ENCODE measurements around the gene KRTAP5-9. TPM values are rescaled to one million over a fixed set of nuclear protein-coding genes. Genes with fewer than 3 reads are reported as not detected.
"Not testable (repeated sequence)": the region's sequence is repeated elsewhere in the genome, so short reads cannot be mapped to it uniquely, and the experiment has no call there.

The KRTAP5-9 gene
- total RNA-seq, 1 experiment from 2014 or later, result not detected

GRCh38 chr11:71577469-71578004 lies 29.3 kb downstream of the KRTAP5-9 start:
- Mint-ChIP-seq H3K36me3 (ENCODE audit: insufficient read depth, unreplicated experiment) (no peaks in the 10 kb centered on the region), H3K27ac (ENCODE audit: unreplicated experiment) (no peak overlapping the region), H3K4me3 (ENCODE audit: low read depth, unreplicated experiment) (no peak overlapping the region), H3K9me3 (ENCODE audit: low read depth, unreplicated experiment) (no peaks in the 10 kb centered on the region), H3K27me3 (ENCODE audit: unreplicated experiment) (peaks cover 63% of the 10 kb centered on the region), H3K4me1 (ENCODE audit: low read depth, unreplicated experiment) (peaks cover 23% of the 10 kb centered on the region)
- no TSS peak for BruUV-seq (replicated peaks)
- CTCF ChIA-PET, result interaction anchor here (0.6 kb wide), 1 partner anchor 754 kb away, joined by 5 read pairs; no protein-coding TSS in a partner anchor
- no peak for DNase-seq
- TF ChIP-seq CTCF (IDR thresholded peaks at IDR 0.05; ENCODE audit: unreplicated experiment), result no peak
- intact Hi-C loops (cut with micrococcal nuclease; ENCODE audit: unreplicated experiment), result no loop called here

GRCh38 chr11:71579513-71579912 lies 31.3 kb downstream of the KRTAP5-9 start:
- H3K27ac Mint-ChIP-seq (ENCODE audit: unreplicated experiment); H3K4me3 Mint-ChIP-seq (ENCODE audit: low read depth, unreplicated experiment); BruUV-seq (replicated peaks); DNase-seq; H3K9me3 Mint-ChIP-seq (ENCODE audit: low read depth, unreplicated experiment); intact Hi-C loops (cut with micrococcal nuclease; ENCODE audit: unreplicated experiment); H3K36me3 Mint-ChIP-seq (ENCODE audit: insufficient read depth, unreplicated experiment): not testable (repeated sequence)
- peaks cover 23% of the 10 kb centered on the region for H3K4me1 Mint-ChIP-seq (ENCODE audit: low read depth, unreplicated experiment)
- CTCF ChIA-PET, result interaction anchor here (0.6 to 0.9 kb wide), 4 partner anchors 10 to 207 kb away, joined by 3 to 5 read pairs (median 4); no protein-coding TSS in a partner anchor
- peaks cover 46% of the 10 kb centered on the region for H3K27me3 Mint-ChIP-seq (ENCODE audit: unreplicated experiment)

- TF ChIP-seq CTCF (IDR thresholded peaks at IDR 0.05; ENCODE audit: unreplicated experiment), result peak; percentile 79
- H3K27ac Mint-ChIP-seq (ENCODE audit: unreplicated experiment), result no peak overlapping the region
- intact Hi-C loops (cut with micrococcal nuclease; ENCODE audit: unreplicated experiment), result no loop called here
- BruUV-seq (replicated peaks), result no TSS peak
- peaks cover 38% of the 10 kb centered on the region for H3K27me3 Mint-ChIP-seq (ENCODE audit: unreplicated experiment)
- DNase-seq, result peak; percentile 69
- CTCF ChIA-PET, result interaction anchor here (0.6 to 0.9 kb wide), 4 partner anchors 9 to 206 kb away, joined by 3 to 5 read pairs (median 4); no protein-coding TSS in a partner anchor
- H3K9me3 Mint-ChIP-seq (ENCODE audit: low read depth, unreplicated experiment), result no peaks in the 10 kb centered on the region
- no peaks in the 10 kb centered on the region for H3K36me3 Mint-ChIP-seq (ENCODE audit: insufficient read depth, unreplicated experiment)
- no peak overlapping the region for H3K4me3 Mint-ChIP-seq (ENCODE audit: low read depth, unreplicated experiment)
- peaks cover 23% of the 10 kb centered on the region for H3K4me1 Mint-ChIP-seq (ENCODE audit: low read depth, unreplicated experiment)
Measured at GRCh38 chr11:71580057-71581003, 32.1 kb downstream of the KRTAP5-9 start.

GRCh38 chr11:71581826-71582225 lies 33.6 kb downstream of the KRTAP5-9 start:
- H3K9me3 Mint-ChIP-seq (ENCODE audit: low read depth, unreplicated experiment), result no peaks in the 10 kb centered on the region
- TF ChIP-seq CTCF (IDR thresholded peaks at IDR 0.05; ENCODE audit: unreplicated experiment), result no peak
- intact Hi-C loops (cut with micrococcal nuclease; ENCODE audit: unreplicated experiment), result no loop called here
- H3K27ac Mint-ChIP-seq (ENCODE audit: unreplicated experiment), result no peak overlapping the region
- DNase-seq, result no peak
- H3K4me1 Mint-ChIP-seq (ENCODE audit: low read depth, unreplicated experiment), result peaks cover 23% of the 10 kb centered on the region
- CTCF ChIA-PET, result no interaction called here
- H3K36me3 Mint-ChIP-seq (ENCODE audit: insufficient read depth, unreplicated experiment), result no peaks in the 10 kb centered on the region
- peaks cover 27% of the 10 kb centered on the region for H3K27me3 Mint-ChIP-seq (ENCODE audit: unreplicated experiment)
- no TSS peak for BruUV-seq (replicated peaks)
- H3K4me3 Mint-ChIP-seq (ENCODE audit: low read depth, unreplicated experiment), result no peak overlapping the region
